Neural cell (in vitro differentiated cells): ENCODE results near the gene PBX4. TPM values are rescaled to one million over a fixed set of nuclear protein-coding genes. Genes with fewer than 3 reads are reported as not detected.

Experiments
- H2AFZ ChIP-seq: fragments of 200-600, 300-800 bp; sonication (generic), shearing (Covaris generic); 2 replicates; pipeline ENCODE4 v1.6.0; 2014; ENCODE audit warnings: low read depth, mild to moderate bottlenecking, antibody characterized with exemption, low read length, moderate library complexity
- H3F3A ChIP-seq: fragments of 200-600 bp; shearing (Covaris generic); 2 replicates; pipeline ENCODE4 v1.6.1; 2016; ENCODE audit warnings: mild to moderate bottlenecking, moderate library complexity, mixed read lengths, antibody characterized with exemption, low read length; ENCODE audit not compliant: insufficient read depth, poor library complexity, severe bottlenecking
- H3K27ac ChIP-seq: fragments of 200-600, 300-800 bp; sonication (generic), shearing (Covaris generic); 2 replicates; pipeline ENCODE4 v1.5.1; 2014; ENCODE audit warnings: mild to moderate bottlenecking, low read length, moderate library complexity
- H3K27me3 ChIP-seq: fragments of 300-800, 200-600 bp; sonication (generic), shearing (Covaris generic); 2 replicates; pipeline ENCODE4 v1.6.0; 2014; ENCODE audit warnings: mild to moderate bottlenecking, low read depth, low read length, moderate library complexity; ENCODE audit not compliant: insufficient read depth
- H3K36me3 ChIP-seq: fragments of 300-800, 200-600 bp; sonication (generic), shearing (Covaris generic); 2 replicates; pipeline ENCODE4 v1.5.1; 2014; ENCODE audit warnings: mild to moderate bottlenecking, antibody characterized with exemption, low read length, moderate library complexity; ENCODE audit not compliant: insufficient read depth
- H3K4me2 ChIP-seq: fragments of 300-800, 200-600 bp; sonication (generic), shearing (Covaris generic); 2 replicates; pipeline ENCODE4 v1.6.0; 2014; ENCODE audit warnings: mild to moderate bottlenecking, low read length
- H3K4me3 ChIP-seq: fragments of 300-800, 200-600 bp; sonication (generic), shearing (Covaris generic); 2 replicates; pipeline ENCODE4 v1.5.1; 2014; ENCODE audit warnings: mild to moderate bottlenecking, low read length, moderate library complexity
- H3K79me2 ChIP-seq: fragments of 200-600 bp; shearing (Covaris generic); replicated peaks from 2 replicates; pipeline ENCODE4 v1.6.0; 2014; ENCODE audit warnings: mild to moderate bottlenecking, low read length, moderate library complexity; ENCODE audit not compliant: insufficient read depth
- H3K9ac ChIP-seq: fragments of 300-800, 200-600 bp; sonication (generic), shearing (Covaris generic); 2 replicates; pipeline ENCODE4 v1.6.1; 2016; ENCODE audit warnings: mild to moderate bottlenecking, low read length, mixed read lengths
- H3K9me2 ChIP-seq: fragments of 200-600 bp; shearing (Covaris generic); 2 replicates; pipeline ENCODE4 v1.6.1; 2016; ENCODE audit warnings: mild to moderate bottlenecking, low read length, mixed read lengths; ENCODE audit not compliant: insufficient read depth
- H3K9me3 ChIP-seq: fragments of 200-600, 300-800 bp; sonication (generic), shearing (Covaris generic); 2 replicates; pipeline ENCODE4 v1.6.1; 2016; ENCODE audit warnings: mild to moderate bottlenecking, mixed run types, low read length, moderate library complexity, mixed read lengths
- H4K20me1 ChIP-seq: fragments of 200-600 bp; shearing (Covaris generic); 2 replicates; pipeline ENCODE4 v1.6.1; 2016; ENCODE audit warnings: mild to moderate bottlenecking, mixed run types; ENCODE audit not compliant: insufficient read depth
- CTCF ChIP-seq: fragments of 450-650 bp; IDR thresholded peaks from 2 replicates; pipeline ENCODE4 v1.5.1; 2014; ENCODE audit warnings: antibody characterized with exemption, mild to moderate bottlenecking, moderate library complexity; ENCODE audit not compliant: poor library complexity, severe bottlenecking
- EP300 ChIP-seq: fragments of 450-650 bp; conservative IDR thresholded peaks from 2 replicates; pipeline ENCODE4 v1.6.1; 2014; ENCODE audit warnings: antibody characterized with exemption, mild to moderate bottlenecking, moderate library complexity; ENCODE audit not compliant: poor library complexity, severe bottlenecking
- EZH2 ChIP-seq: fragments of 200-600, 300-800 bp; shearing (Covaris generic), sonication (generic); IDR thresholded peaks from 2 replicates; pipeline ENCODE4 v1.6.1; 2014; ENCODE audit warnings: antibody characterized with exemption, low read length, borderline replicate concordance, mild to moderate bottlenecking; ENCODE audit not compliant: insufficient read depth, poor library complexity, severe bottlenecking
- MXI1 ChIP-seq: fragments of 450-650 bp; conservative IDR thresholded peaks from 2 replicates; pipeline ENCODE4 v1.6.1; 2014; ENCODE audit warnings: antibody characterized with exemption, mild to moderate bottlenecking; ENCODE audit not compliant: poor library complexity, severe bottlenecking
- POLR2AphosphoS5 ChIP-seq: IDR thresholded peaks from 2 replicates; pipeline ENCODE4 v1.6.1; 2012
- RAD21 ChIP-seq: fragments of 450-650 bp; conservative IDR thresholded peaks from 2 replicates; pipeline ENCODE4 v1.6.1; 2014; ENCODE audit warnings: antibody characterized with exemption, mild to moderate bottlenecking, moderate library complexity
- SMC3 ChIP-seq: fragments of 450-650 bp; conservative IDR thresholded peaks from 2 replicates; pipeline ENCODE4 v1.6.1; 2014; ENCODE audit warnings: antibody characterized with exemption, mild to moderate bottlenecking, moderate library complexity; ENCODE audit not compliant: poor library complexity
- TAF1 ChIP-seq: IDR thresholded peaks from 2 replicates; pipeline ENCODE4 v1.6.1; 2012; ENCODE audit warnings: low read depth
- polyA plus RNA-seq: library from polyadenylated mRNA; depleted of rRNA; stranded (reverse); fragments of >200 nt; gene quantifications from 2 replicates; pipeline ENCODE4 v1.2.3, GENCODE V29; 2014
- TF ChIP-seq, protein P1 (sequence below): IDR thresholded peaks from 2 replicates; pipeline ENCODE4 v1.6.1; 2012; ENCODE audit warnings: borderline replicate concordance

The PBX4 gene
- polyA plus RNA-seq, 1 donor from 2014 or later = 7.5 TPM

DNA sequence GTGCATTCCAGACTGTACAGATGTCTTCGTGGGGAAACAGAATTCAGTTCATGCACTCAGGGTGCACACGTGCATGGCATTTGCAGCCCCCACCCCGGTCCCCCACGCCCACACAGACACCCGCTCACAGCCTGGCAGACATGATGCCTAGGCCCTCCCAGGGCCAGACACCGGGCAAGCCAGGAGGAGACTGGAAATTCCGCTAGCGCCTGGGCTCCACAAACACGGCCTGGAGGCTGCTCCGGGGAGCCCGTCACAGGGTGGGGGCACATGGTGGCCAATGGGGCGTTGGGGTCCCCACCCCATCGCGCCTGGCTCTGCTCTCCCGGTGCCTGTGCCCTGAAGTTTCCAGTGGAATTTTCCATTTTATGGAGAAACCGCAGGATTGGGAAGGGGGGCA, 76.9 kb downstream of the PBX4 start:
- H3K27ac ChIP-seq = no peak overlapping the region
- H3K9me2 ChIP-seq = no peaks in the 10 kb centered on the region
- H2AFZ ChIP-seq = no peak overlapping the region
- no peak overlapping the region for H3K4me2 ChIP-seq
- no peaks in the 10 kb centered on the region for H3K9me3 ChIP-seq
- no peak for TF ChIP-seq EP300
- TF ChIP-seq, protein P1, sequence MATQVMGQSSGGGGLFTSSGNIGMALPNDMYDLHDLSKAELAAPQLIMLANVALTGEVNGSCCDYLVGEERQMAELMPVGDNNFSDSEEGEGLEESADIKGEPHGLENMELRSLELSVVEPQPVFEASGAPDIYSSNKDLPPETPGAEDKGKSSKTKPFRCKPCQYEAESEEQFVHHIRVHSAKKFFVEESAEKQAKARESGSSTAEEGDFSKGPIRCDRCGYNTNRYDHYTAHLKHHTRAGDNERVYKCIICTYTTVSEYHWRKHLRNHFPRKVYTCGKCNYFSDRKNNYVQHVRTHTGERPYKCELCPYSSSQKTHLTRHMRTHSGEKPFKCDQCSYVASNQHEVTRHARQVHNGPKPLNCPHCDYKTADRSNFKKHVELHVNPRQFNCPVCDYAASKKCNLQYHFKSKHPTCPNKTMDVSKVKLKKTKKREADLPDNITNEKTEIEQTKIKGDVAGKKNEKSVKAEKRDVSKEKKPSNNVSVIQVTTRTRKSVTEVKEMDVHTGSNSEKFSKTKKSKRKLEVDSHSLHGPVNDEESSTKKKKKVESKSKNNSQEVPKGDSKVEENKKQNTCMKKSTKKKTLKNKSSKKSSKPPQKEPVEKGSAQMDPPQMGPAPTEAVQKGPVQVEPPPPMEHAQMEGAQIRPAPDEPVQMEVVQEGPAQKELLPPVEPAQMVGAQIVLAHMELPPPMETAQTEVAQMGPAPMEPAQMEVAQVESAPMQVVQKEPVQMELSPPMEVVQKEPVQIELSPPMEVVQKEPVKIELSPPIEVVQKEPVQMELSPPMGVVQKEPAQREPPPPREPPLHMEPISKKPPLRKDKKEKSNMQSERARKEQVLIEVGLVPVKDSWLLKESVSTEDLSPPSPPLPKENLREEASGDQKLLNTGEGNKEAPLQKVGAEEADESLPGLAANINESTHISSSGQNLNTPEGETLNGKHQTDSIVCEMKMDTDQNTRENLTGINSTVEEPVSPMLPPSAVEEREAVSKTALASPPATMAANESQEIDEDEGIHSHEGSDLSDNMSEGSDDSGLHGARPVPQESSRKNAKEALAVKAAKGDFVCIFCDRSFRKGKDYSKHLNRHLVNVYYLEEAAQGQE = no peak
- TF ChIP-seq RAD21 = no peak
- H4K20me1 ChIP-seq = no peaks in the 10 kb centered on the region
- H3K36me3 ChIP-seq = no peaks in the 10 kb centered on the region
- H3K4me3 ChIP-seq = no peak overlapping the region
- no peak overlapping the region for H3K9ac ChIP-seq
- H3K27me3 ChIP-seq = no peaks in the 10 kb centered on the region
- H3F3A ChIP-seq = no peaks in the 10 kb centered on the region
- no peaks in the 10 kb centered on the region for H3K79me2 ChIP-seq

GRCh38 chr19:19540715-19541515, 77.6 kb downstream of the PBX4 start:
- no peaks in the 10 kb centered on the region for H3K9me2 ChIP-seq
- no peak overlapping the region for H3K4me3 ChIP-seq
- no peaks in the 10 kb centered on the region for H4K20me1 ChIP-seq
- H3K4me2 ChIP-seq = no peak overlapping the region
- H3K79me2 ChIP-seq = no peaks in the 10 kb centered on the region
- H3K27me3 ChIP-seq = no peaks in the 10 kb centered on the region
- H2AFZ ChIP-seq = no peak overlapping the region
- H3K36me3 ChIP-seq = no peaks in the 10 kb centered on the region
- TF ChIP-seq TAF1 (no peak), CTCF (no peak)
- no peak overlapping the region for H3K9ac ChIP-seq
- no peaks in the 10 kb centered on the region for H3K9me3 ChIP-seq
- H3K27ac ChIP-seq = no peak overlapping the region
- no peaks in the 10 kb centered on the region for H3F3A ChIP-seq

GRCh38 chr19:19540064-19540714, 78.3 kb downstream of the PBX4 start:
- TF ChIP-seq SMC3 (no peak), RAD21 (no peak), EZH2 (no peak), EP300 (no peak), CTCF (no peak), POLR2AphosphoS5 (no peak), MXI1 (no peak), TAF1 (no peak)
- TF ChIP-seq, protein P1 = no peak
- Histone ChIP-seq H3K27ac (no peak overlapping the region), H4K20me1 (no peaks in the 10 kb centered on the region), H3K9me2 (no peaks in the 10 kb centered on the region), H3K9ac (no peak overlapping the region), H3K79me2 (no peaks in the 10 kb centered on the region), H3K4me3 (no peak overlapping the region), H3K4me2 (no peak overlapping the region), H3F3A (no peaks in the 10 kb centered on the region), H2AFZ (no peak overlapping the region), H3K9me3 (no peaks in the 10 kb centered on the region), H3K36me3 (no peaks in the 10 kb centered on the region), H3K27me3 (no peaks in the 10 kb centered on the region)
